Naive thymus-derived CD8-positive, alpha-beta T cell (primary cell): ENCODE results near the gene PCNX1. TPM values are rescaled to one million over a fixed set of nuclear protein-coding genes. Genes with fewer than 3 reads are reported as not detected.
"Not testable (repeated sequence)": the region's sequence is repeated elsewhere in the genome, so short reads cannot be mapped to it uniquely, and the experiment has no call there.

Experiments
- ATAC-seq, 2 donors: fragments of 150-1000 bp; cut with Tn5 transposase in 1 of 2; sonication (Bioruptor Pico), chemical (Tn5 transposase) in 1 of 2; 1 replicate in 1 of 2; 2 replicates in 1 of 2; pipeline ENCODE4 v1.10.0; 2021; ENCODE audit warnings: mild to moderate bottlenecking in 2 of 2, moderate library complexity in 2 of 2
- POLR2A ChIA-PET: fragments of 350-600 bp; sonication (Branson Sonifier 250); formaldehyde crosslinking; loops from one replicate; lab custom pipeline; 2021; ENCODE audit warnings: antibody characterized with exemption; lab: Charles Lee
- DNase-seq, 10 donors: peaks; one replicate each; pipeline versions ENCODE4 v3.0.0 to v3.0.0-alpha.2; 2020 to 2022
- H3K27ac Mint-ChIP-seq, 10 donors: one replicate each; pipeline ENCODE4 v1.8.0; 2020 to 2022; ENCODE audit warnings: mild to moderate bottlenecking in 10 of 10, mixed read lengths in 10 of 10, moderate library complexity in 4 of 10, inconsistent platforms in 1 of 10
- H3K27me3 Mint-ChIP-seq, 5 donors: one replicate each; pipeline ENCODE4 v1.8.0; 2021 to 2022; ENCODE audit warnings: mixed read lengths in 5 of 5
- H3K36me3 Mint-ChIP-seq, 3 donors: one replicate each; pipeline ENCODE4 v1.8.0; 2020 to 2022; ENCODE audit warnings: mixed read lengths in 3 of 3, mild to moderate bottlenecking in 2 of 3, inconsistent platforms in 1 of 3
- H3K4me1 Mint-ChIP-seq, 4 donors: one replicate each; pipeline ENCODE4 v1.8.0; 2021 to 2022; ENCODE audit warnings: mixed read lengths in 4 of 4
- H3K4me3 Mint-ChIP-seq, 10 donors: one replicate each; pipeline ENCODE4 v1.8.0; 2020 to 2022; ENCODE audit warnings: mild to moderate bottlenecking in 10 of 10, mixed read lengths in 10 of 10, moderate library complexity in 6 of 10, inconsistent platforms in 1 of 10
- H3K9me3 Mint-ChIP-seq, 9 donors: one replicate each; pipeline ENCODE4 v1.8.0; 2020 to 2022; ENCODE audit warnings: mixed read lengths in 9 of 9, mild to moderate bottlenecking in 3 of 9, inconsistent platforms in 1 of 9, moderate library complexity in 1 of 9
- polyA plus RNA-seq, 3 donors: library from polyadenylated mRNA; unstranded; fragments of 300-500 nt; fragmentation: Illumina TruSeq; gene quantifications; one replicate each; pipeline ENCODE4 v1.2.3, GENCODE V29; 2021
- total RNA-seq, 8 experiments: library from RNA in 2 of 8; stranded (reverse) in 2 of 8; gene quantifications; one replicate each; pipeline ENCODE4 v1.2.3 and lab custom pipeline; 2021 to 2026

PCNX1 gene
- total and polyA plus RNA-seq, 5 experiments from 2014 or later = 5.5 to 78.6 (median 8.3) TPM

DNA sequence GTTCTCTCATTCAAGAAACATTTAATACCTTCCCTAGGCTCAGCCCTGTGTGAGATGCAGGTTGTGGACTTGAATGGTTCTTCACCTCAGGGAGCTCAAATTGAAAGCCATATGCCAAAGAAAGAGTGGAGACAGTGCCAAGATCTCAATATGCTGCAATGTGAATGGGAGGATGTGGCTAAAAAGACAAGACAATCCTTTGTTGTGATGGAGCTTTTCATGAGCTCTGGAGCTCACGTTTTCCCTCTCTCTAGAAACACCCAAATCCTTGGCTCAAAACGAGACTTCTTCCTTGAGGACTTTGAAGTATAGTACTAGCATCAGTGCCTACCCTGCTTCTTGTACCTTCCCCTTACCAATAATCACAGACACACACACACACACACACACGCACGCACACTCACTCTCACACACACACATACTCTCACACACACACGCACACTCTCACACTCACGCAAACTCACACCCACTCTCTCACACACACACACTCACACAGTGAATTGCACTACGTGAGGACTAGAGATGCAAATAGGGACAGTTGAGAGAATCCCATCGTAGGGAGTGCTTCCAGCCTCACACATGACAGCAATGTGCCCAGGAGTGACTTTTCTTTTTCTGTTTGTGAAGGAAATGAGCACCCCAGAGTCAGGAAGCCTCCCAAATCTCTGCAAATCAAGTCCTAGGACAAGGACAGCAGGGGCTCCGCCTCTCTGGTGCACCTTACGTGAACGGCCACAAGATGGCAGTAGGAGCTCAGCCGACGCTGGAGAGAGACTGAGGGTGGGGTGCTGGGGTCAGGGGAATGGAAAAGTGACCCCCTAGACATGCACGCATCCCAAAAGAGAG is 231.4 kb downstream of the PCNX1 start:
- peak overlapping the region in 2 of 10 donors; percentile 7 to 38 for H3K27ac Mint-ChIP-seq
- ATAC-seq (peak; percentile 29 to 71), DNase-seq (peak; percentile 36 to 80 (median 55))
- peaks cover 0 to 1% (median 0%) of the 10 kb centered on the region in 9 donors for H3K9me3 Mint-ChIP-seq
- peaks cover 0 to 12% (median 0%) of the 10 kb centered on the region in 5 donors for H3K27me3 Mint-ChIP-seq
- peaks cover 9 to 25% (median 23%) of the 10 kb centered on the region in 4 donors for H3K4me1 Mint-ChIP-seq
- H3K36me3 Mint-ChIP-seq = no peaks in the 10 kb centered on the region
- POLR2A ChIA-PET = interaction anchor here (0.7 kb wide), 1 partner anchor 210 kb away, joined by 3 read pairs; no protein-coding TSS in a partner anchor
- H3K4me3 Mint-ChIP-seq = no peak overlapping the region

DNA sequence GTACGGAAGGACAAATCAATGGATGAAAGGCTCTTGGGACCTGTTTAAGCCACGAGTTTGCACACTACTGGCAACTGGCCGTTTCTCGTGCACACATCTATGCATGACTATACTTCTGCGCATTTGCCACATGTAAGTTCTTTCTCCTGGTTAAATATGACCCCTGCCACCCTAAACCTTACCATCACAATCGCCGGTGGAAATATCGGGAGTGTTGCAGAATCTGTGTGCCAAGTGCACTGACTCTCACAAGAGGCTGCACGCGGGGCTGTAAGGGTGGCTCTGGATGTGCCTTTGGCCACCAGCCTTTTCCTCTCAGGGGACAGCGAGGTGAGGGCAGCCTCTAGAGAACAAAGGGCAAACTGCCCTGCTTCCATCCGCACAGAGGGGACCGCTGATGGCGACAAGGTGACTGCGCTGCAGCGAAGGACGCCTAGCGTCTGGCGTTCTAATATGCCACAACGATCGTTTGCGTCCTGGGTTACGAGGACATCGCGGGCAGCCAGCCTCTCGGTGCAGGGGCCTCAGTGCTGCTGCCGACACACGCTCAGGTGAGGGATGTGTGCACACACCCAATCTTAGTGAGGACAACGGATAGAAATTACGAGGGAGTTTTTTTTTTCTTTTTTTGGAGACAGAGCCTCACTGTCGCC is 232.2 kb downstream of the PCNX1 start:
- peak overlapping the region in 2 of 10 donors; percentile 38 to 72 for H3K27ac Mint-ChIP-seq
- DNase-seq = no peak
- peaks cover 0 to 1% (median 0%) of the 10 kb centered on the region in 9 donors for H3K9me3 Mint-ChIP-seq
- no peak for ATAC-seq
- peaks cover 9 to 27% (median 25%) of the 10 kb centered on the region in 4 donors for H3K4me1 Mint-ChIP-seq
- peaks cover 0 to 12% (median 0%) of the 10 kb centered on the region in 5 donors for H3K27me3 Mint-ChIP-seq
- no peak overlapping the region for H3K4me3 Mint-ChIP-seq
- no peaks in the 10 kb centered on the region for H3K36me3 Mint-ChIP-seq
- POLR2A ChIA-PET = no interaction called here

DNA sequence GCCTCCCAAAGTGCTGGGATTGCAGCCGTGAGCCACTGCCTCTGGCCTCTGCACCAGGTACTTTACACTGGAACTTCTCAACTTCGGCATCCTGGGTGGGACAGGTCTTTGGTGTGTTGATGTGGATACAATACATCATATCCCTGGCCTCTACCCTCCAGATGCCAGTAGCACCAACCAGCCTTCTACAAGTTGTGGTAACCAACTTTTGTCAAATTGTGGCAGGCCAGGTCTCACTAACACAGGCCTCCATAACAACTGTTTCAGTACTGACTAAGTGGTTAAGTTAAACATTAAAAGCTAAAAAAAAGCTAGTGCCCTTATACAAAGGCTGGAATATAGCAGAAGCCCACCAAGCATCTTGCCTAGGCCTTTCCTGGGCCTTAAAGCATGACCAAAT is 232.9 kb downstream of the PCNX1 start:
- no peak overlapping the region for H3K4me3 Mint-ChIP-seq
- POLR2A ChIA-PET = no interaction called here
- DNase-seq = no peak
- H3K36me3 Mint-ChIP-seq = no peaks in the 10 kb centered on the region
- H3K27ac Mint-ChIP-seq = no peak overlapping the region
- H3K4me1 Mint-ChIP-seq = peaks cover 9 to 27% (median 25%) of the 10 kb centered on the region in 4 donors
- peaks cover 0 to 12% (median 0%) of the 10 kb centered on the region in 5 donors for H3K27me3 Mint-ChIP-seq
- no peak for ATAC-seq
- peaks cover 0 to 1% (median 0%) of the 10 kb centered on the region in 9 donors for H3K9me3 Mint-ChIP-seq

DNA sequence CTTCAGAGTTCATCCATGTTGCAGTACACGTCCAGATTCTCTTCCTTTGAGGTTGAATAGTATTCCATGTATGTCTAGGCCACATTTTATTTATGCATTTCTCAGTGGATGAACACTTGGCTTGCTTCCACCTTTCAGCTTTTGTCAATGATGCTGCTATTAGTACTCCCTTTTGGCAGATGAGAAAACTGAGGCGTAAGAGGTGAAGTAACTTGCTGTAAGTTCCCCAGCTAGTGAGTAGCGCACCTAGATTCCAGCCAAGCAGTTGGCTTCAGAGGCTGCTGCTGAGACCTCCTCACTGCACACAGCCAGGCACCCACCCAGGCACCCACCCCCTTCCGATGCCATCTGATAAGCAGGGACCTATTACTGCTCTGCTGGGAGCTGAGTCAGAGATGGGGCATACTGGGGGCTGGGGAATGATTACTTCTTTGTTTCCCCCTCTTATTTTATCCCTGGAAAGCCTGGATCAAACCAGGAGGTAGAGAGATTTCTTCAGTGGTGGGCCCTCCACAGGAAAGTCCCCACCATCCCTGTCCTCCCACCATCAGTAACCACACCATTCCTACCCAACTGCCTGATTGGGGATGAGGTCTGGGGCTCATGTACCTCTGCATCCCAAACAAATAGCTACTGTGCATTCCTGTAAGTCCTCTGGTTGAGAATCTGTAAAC is 234.6 kb downstream of the PCNX1 start:
- peak overlapping the region in 2 of 10 donors; percentile 7 to 30 for H3K4me3 Mint-ChIP-seq
- H3K27ac Mint-ChIP-seq = peak overlapping the region in 9 of 10 donors; percentile 61 to 97 (median 88)
- H3K4me1 Mint-ChIP-seq = peaks cover 9 to 27% (median 25%) of the 10 kb centered on the region in 4 donors
- POLR2A ChIA-PET = interaction anchor here (0.6 to 0.7 kb wide), 2 partner anchors 28 to 192 kb away, joined by 3 to 4 read pairs; no protein-coding TSS in a partner anchor
- no peaks in the 10 kb centered on the region for H3K36me3 Mint-ChIP-seq
- peaks cover 0 to 1% (median 0%) of the 10 kb centered on the region in 9 donors for H3K9me3 Mint-ChIP-seq
- H3K27me3 Mint-ChIP-seq = peaks cover 0 to 7% (median 0%) of the 10 kb centered on the region in 5 donors
- no peak for DNase-seq
- ATAC-seq = no peak

DNA sequence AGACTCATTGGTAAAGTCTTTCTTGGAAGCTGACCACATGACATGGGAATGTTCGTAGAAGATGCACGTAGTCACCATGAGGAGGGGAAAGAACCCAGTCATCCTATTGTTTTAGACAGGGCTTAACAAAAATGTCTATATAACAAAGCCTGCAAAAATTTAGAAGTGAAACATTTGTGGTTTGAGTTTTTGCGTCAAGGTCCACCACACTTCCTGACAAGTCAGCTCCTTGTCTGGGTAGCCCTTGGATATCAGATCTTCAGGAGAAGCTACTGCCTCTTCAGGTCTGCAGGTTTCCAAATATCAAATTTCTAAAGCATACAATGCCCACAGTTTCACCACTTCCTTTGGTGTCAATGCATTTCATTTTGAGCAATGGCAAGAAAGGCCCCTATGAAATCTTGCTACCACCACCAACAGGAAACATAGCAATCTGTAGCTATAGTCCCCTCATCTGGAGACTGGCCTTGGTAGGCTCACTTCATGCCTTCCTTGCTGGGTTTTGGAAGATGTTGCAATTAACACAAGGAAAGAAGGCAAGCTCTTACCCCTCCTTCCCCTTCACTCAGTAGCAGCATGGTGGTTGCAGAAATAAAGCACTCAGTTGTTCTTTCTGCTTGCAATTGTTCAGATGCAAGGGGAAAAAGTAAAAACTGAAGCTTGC is 235.2 kb downstream of the PCNX1 start:
- Mint-ChIP-seq H3K4me1 (peaks cover 9 to 27% (median 25%) of the 10 kb centered on the region in 4 donors), H3K27ac (peak overlapping the region; percentile 40 to 97 (median 88)), H3K9me3 (peaks cover 0 to 1% (median 0%) of the 10 kb centered on the region in 9 donors), H3K36me3 (no peaks in the 10 kb centered on the region), H3K4me3 (peak overlapping the region in 8 of 10 donors; percentile 8 to 65 (median 30)), H3K27me3 (peaks cover 0 to 4% (median 0%) of the 10 kb centered on the region in 5 donors)
- POLR2A ChIA-PET = interaction anchor here (0.5 to 0.6 kb wide), 2 partner anchors 28 to 225 kb away, joined by 3 to 5 read pairs; no protein-coding TSS in a partner anchor
- DNase-seq (peak in 4 of 10 donors; percentile 19 to 53 (median 33)), ATAC-seq (peak in 1 of 2 donors; percentile 32)

DNA sequence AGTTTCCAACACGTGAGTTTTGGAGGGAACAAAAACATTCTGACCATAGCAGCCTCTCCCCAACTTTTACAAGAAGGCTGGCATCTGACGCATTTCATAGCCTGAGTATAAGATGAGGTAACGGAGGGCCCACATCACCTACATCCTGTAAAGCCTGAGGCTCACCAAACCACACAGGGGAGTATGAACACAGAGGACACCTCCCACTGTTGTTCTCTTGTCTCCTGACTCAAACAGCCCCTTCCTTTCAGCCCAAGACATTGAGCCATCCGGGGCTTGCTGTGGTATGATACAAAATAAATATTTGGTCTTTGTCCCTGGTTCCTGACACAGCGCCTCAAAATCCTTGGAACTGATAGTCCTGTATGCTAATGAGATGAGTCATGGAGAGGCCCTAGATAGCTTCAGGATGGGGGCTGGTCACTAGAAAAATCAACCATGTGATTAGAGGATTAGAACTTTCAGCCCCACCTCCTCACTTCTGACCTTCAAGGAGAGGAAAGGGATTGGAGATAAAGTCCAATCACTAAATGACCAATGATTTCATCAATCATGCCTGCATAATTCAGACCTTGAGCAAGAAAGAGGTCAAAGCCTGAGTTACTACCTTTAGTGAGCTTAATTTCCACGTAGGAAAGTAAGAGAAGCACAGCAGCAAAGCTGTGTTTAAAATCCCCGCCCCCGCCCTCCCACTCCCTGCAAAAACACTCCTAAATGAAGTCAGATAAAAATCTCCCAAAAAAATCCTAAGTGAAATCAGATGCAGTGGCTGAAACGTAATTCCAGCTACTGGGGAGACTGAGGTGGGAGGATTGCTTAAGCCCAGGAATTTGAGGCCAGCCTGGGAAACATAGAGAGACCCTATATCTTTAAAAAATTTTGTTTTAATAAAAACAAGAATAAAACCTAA is 236.4 kb downstream of the PCNX1 start:
- H3K27me3 Mint-ChIP-seq = peaks cover 0 to 3% (median 0%) of the 10 kb centered on the region in 5 donors
- H3K4me3 Mint-ChIP-seq = peak overlapping the region in 9 of 10 donors; percentile 8 to 70 (median 39)
- H3K27ac Mint-ChIP-seq = peak overlapping the region; percentile 40 to 97 (median 88)
- POLR2A ChIA-PET = no interaction called here
- peaks cover 0 to 1% (median 0%) of the 10 kb centered on the region in 9 donors for H3K9me3 Mint-ChIP-seq
- DNase-seq (peak in 6 of 10 donors; percentile 35 to 78 (median 62)), ATAC-seq (peak; percentile 90 to 93)
- no peaks in the 10 kb centered on the region for H3K36me3 Mint-ChIP-seq
- peaks cover 8 to 34% (median 29%) of the 10 kb centered on the region in 4 donors for H3K4me1 Mint-ChIP-seq

DNA sequence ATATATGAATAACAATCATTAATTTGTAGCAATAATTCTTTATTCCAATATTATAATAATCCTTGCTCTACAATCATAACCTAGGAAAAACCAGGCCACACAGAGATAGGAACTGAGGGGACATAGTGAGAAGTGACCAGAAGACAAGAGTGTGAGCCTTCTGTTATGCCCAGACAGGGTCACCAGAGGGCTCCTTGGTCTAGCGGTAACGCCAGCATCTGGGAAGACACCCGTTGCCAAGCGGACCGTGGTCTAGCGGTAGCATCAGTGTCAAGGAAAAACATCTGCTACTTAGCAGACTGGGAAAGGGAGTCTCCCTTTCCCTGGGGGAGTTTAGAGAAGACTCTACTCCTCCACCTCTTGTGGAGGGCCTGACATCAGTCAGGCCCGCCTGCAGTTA is 240.1 kb downstream of the PCNX1 start:
- DNase-seq, H3K27me3 Mint-ChIP-seq, ATAC-seq, H3K4me3 Mint-ChIP-seq, POLR2A ChIA-PET: not testable (repeated sequence)
- Mint-ChIP-seq H3K27ac (peak overlapping the region in 1 of 10 donors; percentile 3), H3K4me1 (peaks cover 4 to 27% (median 25%) of the 10 kb centered on the region in 4 donors), H3K36me3 (peaks cover 0 to 13% (median 11%) of the 10 kb centered on the region in 3 donors), H3K9me3 (peaks cover 9 to 35% (median 13%) of the 10 kb centered on the region in 9 donors)

DNA sequence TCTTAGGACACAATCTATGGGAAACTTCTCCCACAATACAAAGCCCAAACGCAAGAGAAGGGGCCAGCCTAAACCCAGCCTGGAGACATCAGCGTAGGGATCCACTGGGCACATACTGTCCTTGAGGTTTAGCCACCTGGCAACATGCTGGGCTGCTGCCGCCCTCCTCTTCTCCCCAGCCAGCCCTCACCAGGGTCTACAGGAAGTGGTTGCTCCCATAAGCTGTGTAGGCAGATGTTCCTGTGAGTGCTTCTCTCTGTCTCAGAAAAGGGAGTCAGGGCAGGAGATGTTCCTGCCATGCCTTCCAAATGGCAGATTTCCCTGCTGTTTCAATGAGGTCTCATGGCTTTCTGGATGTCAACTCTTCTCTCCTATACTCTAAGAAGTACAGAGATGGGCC is 241.4 kb downstream of the PCNX1 start:
- peak overlapping the region in 1 of 10 donors; percentile 29 for H3K4me3 Mint-ChIP-seq
- ATAC-seq (no peak), DNase-seq (no peak)
- POLR2A ChIA-PET = no interaction called here
- peak overlapping the region in 5 of 10 donors; percentile 4 to 79 (median 53) for H3K27ac Mint-ChIP-seq
- peaks cover 0 to 13% (median 11%) of the 10 kb centered on the region in 3 donors for H3K36me3 Mint-ChIP-seq
- H3K27me3 Mint-ChIP-seq = no peaks in the 10 kb centered on the region
- H3K9me3 Mint-ChIP-seq = peaks cover 9 to 41% (median 13%) of the 10 kb centered on the region in 9 donors
- peaks cover 0 to 15% (median 13%) of the 10 kb centered on the region in 4 donors for H3K4me1 Mint-ChIP-seq

DNA sequence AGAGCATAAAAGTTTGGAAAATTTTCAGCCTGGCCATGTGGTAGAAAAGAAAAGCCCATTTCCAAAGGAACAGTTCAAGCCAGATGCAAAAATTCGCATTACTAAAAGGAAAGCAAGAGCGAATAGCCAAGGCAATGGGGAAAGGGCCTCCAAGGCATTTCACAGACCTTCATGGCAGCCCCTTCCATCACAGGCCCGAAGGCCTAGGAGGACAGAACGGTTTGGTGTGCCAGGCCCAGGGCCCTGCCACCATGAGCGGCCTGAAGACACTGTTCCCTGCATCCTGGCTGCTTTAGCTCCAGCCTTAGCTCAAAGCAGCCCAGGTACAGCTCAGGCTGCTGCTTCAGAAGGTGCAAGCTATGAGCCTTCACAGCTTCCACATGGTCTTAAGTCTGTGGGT is 243.5 kb downstream of the PCNX1 start:
- H3K4me1 Mint-ChIP-seq = peaks cover 0 to 13% (median 9%) of the 10 kb centered on the region in 4 donors
- POLR2A ChIA-PET = no interaction called here
- peaks cover 0 to 13% (median 11%) of the 10 kb centered on the region in 3 donors for H3K36me3 Mint-ChIP-seq
- DNase-seq (no peak), ATAC-seq (no peak)
- H3K27me3 Mint-ChIP-seq = peaks cover 0 to 3% (median 0%) of the 10 kb centered on the region in 5 donors
- H3K9me3 Mint-ChIP-seq = peaks cover 9 to 41% (median 13%) of the 10 kb centered on the region in 9 donors
- no peak overlapping the region for H3K27ac Mint-ChIP-seq
- no peak overlapping the region for H3K4me3 Mint-ChIP-seq

DNA sequence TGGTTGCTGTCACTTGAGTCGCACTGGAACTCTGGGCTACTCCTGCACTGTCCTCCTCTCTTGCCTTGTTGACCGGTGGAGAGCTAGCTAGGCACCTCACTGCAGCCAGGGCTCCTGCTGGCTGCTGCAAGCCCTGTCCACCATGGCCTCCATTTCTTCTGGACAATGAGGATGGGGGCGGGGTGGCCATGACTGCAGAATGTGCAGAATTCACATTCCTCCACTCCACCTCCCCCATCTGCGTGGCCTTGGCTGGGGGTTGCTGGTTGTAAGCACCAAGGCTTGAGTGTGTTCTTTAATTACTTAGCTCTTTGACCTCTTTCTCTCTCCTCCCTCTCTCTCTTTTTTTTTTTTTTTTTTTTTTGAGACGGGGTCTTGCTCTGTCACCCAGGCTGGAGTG is 248.5 kb downstream of the PCNX1 start:
- POLR2A ChIA-PET = interaction anchor here (0.7 kb wide), 1 partner anchor 11 kb away, joined by 3 read pairs; no protein-coding TSS in a partner anchor
- Mint-ChIP-seq H3K36me3 (peaks cover 0 to 9% (median 4%) of the 10 kb centered on the region in 3 donors), H3K4me1 (no peaks in the 10 kb centered on the region), H3K27me3 (peaks cover 0 to 10% (median 0%) of the 10 kb centered on the region in 5 donors), H3K9me3 (peaks cover 2 to 22% (median 6%) of the 10 kb centered on the region in 9 donors), H3K4me3 (no peak overlapping the region), H3K27ac (no peak overlapping the region)
- ATAC-seq (no peak), DNase-seq (no peak)
